ENCODE data around the gene MICAL2.

MICAL2 gene

GRCh38 chr11:12089473-12089872, 20.9 kb upstream of the MICAL2 start:
- Histone ChIP-seq H3K79me2 (ENCODE audit: low read length) (no peaks in the 10 kb centered on the region), H4K20me1 (ENCODE audit: insufficient read depth, low read length) (no peaks in the 10 kb centered on the region), H3K4me2 (ENCODE audit: low read length) (no peak overlapping the region), H3K4me3 (ENCODE audit: low read length) (no peak overlapping the region), H3K36me3 (replicated peaks; ENCODE audit: low read depth, low read length) (no peaks in the 10 kb centered on the region), H3K4me1 (ENCODE audit: low read length) (peaks cover 19% of the 10 kb centered on the region), H2AFZ (ENCODE audit: low read depth, low read length) (no peak overlapping the region), H3K27me3 (ENCODE audit: low read depth, low read length) (no peaks in the 10 kb centered on the region), H3K9me3 (ENCODE audit: insufficient read depth, low read length) (no peaks in the 10 kb centered on the region), H3K9ac (ENCODE audit: low read length) (no peak overlapping the region), H3K27ac (ENCODE audit: low read length) (no peak overlapping the region)
- no peak for TF ChIP-seq EZH2phosphoT487 (IDR thresholded peaks at IDR 0.05; ENCODE audit: low read depth)
- TF ChIP-seq, protein P1, sequence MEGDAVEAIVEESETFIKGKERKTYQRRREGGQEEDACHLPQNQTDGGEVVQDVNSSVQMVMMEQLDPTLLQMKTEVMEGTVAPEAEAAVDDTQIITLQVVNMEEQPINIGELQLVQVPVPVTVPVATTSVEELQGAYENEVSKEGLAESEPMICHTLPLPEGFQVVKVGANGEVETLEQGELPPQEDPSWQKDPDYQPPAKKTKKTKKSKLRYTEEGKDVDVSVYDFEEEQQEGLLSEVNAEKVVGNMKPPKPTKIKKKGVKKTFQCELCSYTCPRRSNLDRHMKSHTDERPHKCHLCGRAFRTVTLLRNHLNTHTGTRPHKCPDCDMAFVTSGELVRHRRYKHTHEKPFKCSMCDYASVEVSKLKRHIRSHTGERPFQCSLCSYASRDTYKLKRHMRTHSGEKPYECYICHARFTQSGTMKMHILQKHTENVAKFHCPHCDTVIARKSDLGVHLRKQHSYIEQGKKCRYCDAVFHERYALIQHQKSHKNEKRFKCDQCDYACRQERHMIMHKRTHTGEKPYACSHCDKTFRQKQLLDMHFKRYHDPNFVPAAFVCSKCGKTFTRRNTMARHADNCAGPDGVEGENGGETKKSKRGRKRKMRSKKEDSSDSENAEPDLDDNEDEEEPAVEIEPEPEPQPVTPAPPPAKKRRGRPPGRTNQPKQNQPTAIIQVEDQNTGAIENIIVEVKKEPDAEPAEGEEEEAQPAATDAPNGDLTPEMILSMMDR (IDR thresholded peaks at IDR 0.05; ENCODE audit: low read depth, low read length), result no peak

DNA sequence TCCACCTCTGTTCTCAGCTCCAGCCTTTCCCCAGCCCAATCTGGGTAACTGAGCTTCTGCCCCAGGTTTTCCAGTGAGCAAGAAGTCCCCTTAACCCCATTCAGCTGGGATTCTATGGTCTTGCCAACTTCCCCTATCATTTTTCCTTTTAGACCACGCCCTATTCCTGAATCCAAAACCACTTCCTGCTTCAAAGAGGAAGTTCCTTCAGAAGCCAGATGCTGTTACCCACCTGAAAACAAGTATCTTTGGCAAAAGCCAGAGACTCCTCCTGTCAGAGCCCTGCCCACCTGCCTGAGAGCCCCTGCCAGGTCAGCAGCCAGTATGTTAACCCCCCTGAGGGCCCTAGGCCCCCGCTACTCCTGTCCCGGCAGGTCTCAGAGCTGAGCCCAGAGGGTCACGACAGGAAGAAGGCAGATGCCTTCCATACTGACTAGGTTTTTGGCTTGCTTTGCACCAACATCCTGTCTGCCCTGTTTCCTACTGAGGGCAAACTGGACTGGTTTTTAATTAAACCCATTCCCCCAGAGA, 20.3 kb upstream of the MICAL2 start:
- no peak overlapping the region for H3K27ac ChIP-seq (ENCODE audit: low read length)
- peak overlapping the region; percentile 58 for H3K4me2 ChIP-seq (ENCODE audit: low read length)
- peak overlapping the region; percentile 79; the same call in 1 of the 2 replicates for H2AFZ ChIP-seq (ENCODE audit: low read depth, low read length)
- no peaks in the 10 kb centered on the region for H3K27me3 ChIP-seq (ENCODE audit: low read depth, low read length)
- no peaks in the 10 kb centered on the region for H3K36me3 ChIP-seq (replicated peaks; ENCODE audit: low read depth, low read length)
- no peaks in the 10 kb centered on the region for H3K79me2 ChIP-seq (ENCODE audit: low read length)
- H3K4me3 ChIP-seq (ENCODE audit: low read length), result no peak overlapping the region
- TF ChIP-seq, protein P1 (IDR thresholded peaks at IDR 0.05; ENCODE audit: low read depth, low read length), result no peak
- H3K9me3 ChIP-seq (ENCODE audit: insufficient read depth, low read length), result no peaks in the 10 kb centered on the region
- H3K9ac ChIP-seq (ENCODE audit: low read length), result peak overlapping the region; percentile 36; the same call in 1 of the 2 replicates
- H4K20me1 ChIP-seq (ENCODE audit: insufficient read depth, low read length), result no peaks in the 10 kb centered on the region
- peaks cover 19% of the 10 kb centered on the region for H3K4me1 ChIP-seq (ENCODE audit: low read length)

GRCh38 chr11:12090761-12091258, 19.6 kb upstream of the MICAL2 start:
- Histone ChIP-seq H3K4me3 (ENCODE audit: low read length) (no peak overlapping the region), H3K4me2 (ENCODE audit: low read length) (no peak overlapping the region), H3K27ac (ENCODE audit: low read length) (no peak overlapping the region), H3K27me3 (ENCODE audit: low read depth, low read length) (no peaks in the 10 kb centered on the region), H3K9me3 (ENCODE audit: insufficient read depth, low read length) (no peaks in the 10 kb centered on the region), H3K36me3 (replicated peaks; ENCODE audit: low read depth, low read length) (no peaks in the 10 kb centered on the region), H3K79me2 (ENCODE audit: low read length) (no peaks in the 10 kb centered on the region), H4K20me1 (ENCODE audit: insufficient read depth, low read length) (no peaks in the 10 kb centered on the region), H2AFZ (ENCODE audit: low read depth, low read length) (no peak overlapping the region), H3K4me1 (ENCODE audit: low read length) (peaks cover 19% of the 10 kb centered on the region), H3K9ac (ENCODE audit: low read length) (no peak overlapping the region)
- TF ChIP-seq, protein P1 (IDR thresholded peaks at IDR 0.05; ENCODE audit: low read depth, low read length), result no peak
- no peak for TF ChIP-seq EZH2phosphoT487 (IDR thresholded peaks at IDR 0.05; ENCODE audit: low read depth)

DNA sequence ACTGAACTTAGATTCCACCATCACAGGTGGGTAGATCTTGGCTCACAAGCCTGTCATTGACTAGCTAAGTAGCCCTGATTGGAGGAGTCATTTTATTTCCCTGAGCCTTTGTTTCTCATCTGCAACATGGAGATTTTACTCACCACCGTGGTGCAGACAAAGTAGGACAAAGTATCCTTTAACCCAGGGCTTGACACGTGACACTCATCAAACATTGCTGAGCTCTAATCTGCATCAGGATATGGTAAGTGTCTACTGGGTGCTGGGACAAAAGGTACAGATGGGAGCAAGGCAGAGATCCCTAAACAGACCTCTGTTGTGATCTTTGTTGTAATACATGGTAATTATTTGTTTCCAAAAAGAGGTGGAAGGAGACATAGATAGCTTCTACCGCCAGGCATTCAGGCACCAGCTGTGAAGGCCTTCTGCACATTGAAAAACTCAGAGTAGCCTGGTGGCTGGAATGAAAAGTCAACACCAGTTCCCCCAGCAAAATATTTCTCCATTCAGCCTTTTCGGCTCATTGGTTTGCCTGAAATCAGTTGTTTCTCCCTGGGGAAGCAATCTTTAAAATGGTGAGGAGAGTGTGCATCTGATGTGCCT, 18.3 kb upstream of the MICAL2 start:
- no peak overlapping the region for H2AFZ ChIP-seq (ENCODE audit: low read depth, low read length)
- no peak overlapping the region for H3K27ac ChIP-seq (ENCODE audit: low read length)
- no peaks in the 10 kb centered on the region for H3K27me3 ChIP-seq (ENCODE audit: low read depth, low read length)
- H3K9me3 ChIP-seq (ENCODE audit: insufficient read depth, low read length), result no peaks in the 10 kb centered on the region
- H3K9ac ChIP-seq (ENCODE audit: low read length), result no peak overlapping the region
- H4K20me1 ChIP-seq (ENCODE audit: insufficient read depth, low read length), result no peaks in the 10 kb centered on the region
- TF ChIP-seq EZH2phosphoT487 (IDR thresholded peaks at IDR 0.05; ENCODE audit: low read depth), result no peak
- TF ChIP-seq, protein P1 (IDR thresholded peaks at IDR 0.05; ENCODE audit: low read depth, low read length), result no peak
- peaks cover 11% of the 10 kb centered on the region for H3K4me1 ChIP-seq (ENCODE audit: low read length)
- H3K4me2 ChIP-seq (ENCODE audit: low read length), result no peak overlapping the region
- H3K79me2 ChIP-seq (ENCODE audit: low read length), result no peaks in the 10 kb centered on the region
- no peak overlapping the region for H3K4me3 ChIP-seq (ENCODE audit: low read length)
- no peaks in the 10 kb centered on the region for H3K36me3 ChIP-seq (replicated peaks; ENCODE audit: low read depth, low read length)
